ENCODE results near the gene PLEKHG4B. TPM values are rescaled to one million over a fixed set of nuclear protein-coding genes. Genes with fewer than 3 reads are reported as not detected.

PLEKHG4B gene
- total and polyA plus RNA-seq, 7 donors = 0.01 TPM; not detected in 6

- ATAC-seq (no peak), DNase-seq (no peak)
- no peak for TF ChIP-seq CTCF (IDR thresholded peaks at IDR 0.05)
- intact Hi-C loops (cut with DNase I) = no loop called here
- H3K9me3 ChIP-seq = peaks cover 8% of the 10 kb centered on the region
- no peaks in the 10 kb centered on the region for H3K4me1 ChIP-seq
- peaks cover 0 to 3% (median 0%) of the 10 kb centered on the region in 3 donors for H3K27me3 ChIP-seq (ENCODE audit: insufficient read depth in 3 of 3, low read length in 2 of 3)
- H3K27ac ChIP-seq = no peak overlapping the region
- H3K36me3 ChIP-seq (ENCODE audit: insufficient read depth in 1 of 2, low read depth in 1 of 2) = no peaks in the 10 kb centered on the region
- H3K4me3 ChIP-seq = no peak overlapping the region
Observed at GRCh38 chr5:129820-130219, 37.9 kb downstream of the PLEKHG4B start.

GRCh38 chr5:130601-131131 lies 38.7 kb downstream of the PLEKHG4B start:
- WGBS, 3 donors = 54 to 72% (median 66%) methylated on average over 4 of the region's 4 CpGs
- no peak for TF ChIP-seq CTCF (IDR thresholded peaks at IDR 0.05)
- DNase-seq (no peak), ATAC-seq (no peak)
- Histone ChIP-seq H3K27ac (no peak overlapping the region), H3K4me1 (no peaks in the 10 kb centered on the region), H3K27me3 (ENCODE audit: insufficient read depth in 3 of 3, low read length in 2 of 3) (peaks cover 0 to 3% (median 0%) of the 10 kb centered on the region in 3 donors), H3K4me3 (no peak overlapping the region), H3K9me3 (peaks cover 6% of the 10 kb centered on the region), H3K36me3 (ENCODE audit: insufficient read depth in 1 of 2, low read depth in 1 of 2) (no peaks in the 10 kb centered on the region)
- intact Hi-C loops (cut with DNase I) = no loop called here

GRCh38 chr5:136901-137300 lies 44.9 kb downstream of the PLEKHG4B start:
- intact Hi-C loops (cut with DNase I) = no loop called here
- no peaks in the 10 kb centered on the region for H3K27me3 ChIP-seq (ENCODE audit: insufficient read depth in 3 of 3, low read length in 2 of 3)
- WGBS, 3 donors = 39 to 44% (median 43%) methylated on average over 5 of the region's 5 CpGs

GRCh38 chr5:137741-138140 lies 45.8 kb downstream of the PLEKHG4B start:
- intact Hi-C loops (cut with DNase I) = no loop called here
- ATAC-seq = no peak
- no peak for TF ChIP-seq CTCF (IDR thresholded peaks at IDR 0.05)
- Histone ChIP-seq H3K27me3 (ENCODE audit: insufficient read depth in 3 of 3, low read length in 2 of 3) (no peaks in the 10 kb centered on the region), H3K36me3 (ENCODE audit: insufficient read depth in 1 of 2, low read depth in 1 of 2) (no peaks in the 10 kb centered on the region), H3K27ac (no peak overlapping the region), H3K9me3 (no peaks in the 10 kb centered on the region), H3K4me3 (no peak overlapping the region), H3K4me1 (no peaks in the 10 kb centered on the region)
- DNase-seq = no peak
- WGBS, 3 donors = 88 to 90% (median 88%) methylated on average over 15 of the region's 15 CpGs

More at GRCh38 chr5:136901-137300, 44.9 kb downstream of the PLEKHG4B start:
- ATAC-seq (no peak), DNase-seq (no peak)
- H3K27ac ChIP-seq = no peak overlapping the region
- no peak overlapping the region for H3K4me3 ChIP-seq
- no peaks in the 10 kb centered on the region for H3K4me1 ChIP-seq
- H3K9me3 ChIP-seq = no peaks in the 10 kb centered on the region
- no peak for TF ChIP-seq CTCF (IDR thresholded peaks at IDR 0.05)
- H3K36me3 ChIP-seq (ENCODE audit: insufficient read depth in 1 of 2, low read depth in 1 of 2) = no peaks in the 10 kb centered on the region

- no peaks in the 10 kb centered on the region for H3K9me3 ChIP-seq
- ATAC-seq = no peak
- H3K36me3 ChIP-seq (ENCODE audit: insufficient read depth in 1 of 2, low read depth in 1 of 2) = no peaks in the 10 kb centered on the region
- no peak for TF ChIP-seq CTCF (IDR thresholded peaks at IDR 0.05)
- no peaks in the 10 kb centered on the region for H3K27me3 ChIP-seq (ENCODE audit: insufficient read depth in 3 of 3, low read length in 2 of 3)
- H3K4me3 ChIP-seq = no peak overlapping the region
- WGBS, 3 donors = 78 to 81% (median 80%) methylated on average over 11 to 12 of the region's 12 CpGs
- no peak overlapping the region for H3K27ac ChIP-seq
- intact Hi-C loops (cut with DNase I) = no loop called here
- no peak for DNase-seq
- H3K4me1 ChIP-seq = no peaks in the 10 kb centered on the region
Observed at GRCh38 chr5:138936-139335, 47.0 kb downstream of the PLEKHG4B start.
